Spleen (tissue), 7 donors: ENCODE data around the gene NELFCD.
A peak's percentile ranks its signal among the peaks of the same experiment; 100 is the strongest.

ENCODE experiments used
- CTCF ChIP-seq, 11 experiments: fragments of 200-600 bp in 7 of 11; fragments of 450-650 bp in 4 of 11; sonication (generic) in 4 of 11; IDR thresholded peaks in 8 of 11; conservative IDR thresholded peaks in 3 of 11; 1 replicate in 7 of 11; 2 replicates in 4 of 11; pipeline versions ENCODE4 v1.4.0 to v1.8.0; 2016 to 2021; ENCODE audit warnings: antibody characterized with exemption in 11 of 11, inconsistent platforms in 4 of 11, mild to moderate bottlenecking in 1 of 11
- POLR2AphosphoS5 ChIP-seq, 3 donors: sonication (generic); formaldehyde crosslinking; IDR thresholded peaks; one replicate each; pipeline ENCODE4 v1.5.1; 2017; ENCODE audit warnings: antibody characterized with exemption in 3 of 3
- donor health status: DM: no; HTN: no; CAD: no; lungs with moderate emphysema.
- donor health status: DM: no; HTN: no; CAD: no.
- donor health status: DM: no; HTN: no; CAD: no.

DNA sequence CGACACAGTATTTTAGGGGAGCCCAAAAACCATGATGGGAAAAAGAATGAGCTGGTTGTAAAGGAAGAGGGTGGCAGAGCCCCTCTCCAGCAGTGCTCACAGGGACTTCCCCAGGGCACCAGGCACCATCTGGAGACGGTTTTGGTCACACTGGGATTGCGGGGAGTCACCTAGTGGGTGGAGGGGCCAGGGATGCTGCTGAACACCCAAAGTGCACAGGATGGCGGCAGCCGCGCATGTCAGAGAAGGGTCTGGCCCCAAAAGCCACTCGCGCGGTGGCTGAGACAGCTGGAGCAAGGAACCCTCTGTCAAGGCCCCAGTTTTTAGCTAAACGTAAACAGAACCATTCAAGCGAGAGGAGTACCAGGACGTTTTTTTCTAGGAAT, 15.2 kb downstream of the NELFCD start:
- no peak for TF ChIP-seq CTCF (IDR thresholded peaks at IDR 0.05 in 8 of 11, conservative IDR thresholded peaks at IDR 0.05 in 3 of 11)
- peak in 2 of 3 donors; percentile 19 to 62 for TF ChIP-seq POLR2AphosphoS5 (IDR thresholded peaks at IDR 0.05)
